ENCODE data around the gene CELF2.

DNA sequence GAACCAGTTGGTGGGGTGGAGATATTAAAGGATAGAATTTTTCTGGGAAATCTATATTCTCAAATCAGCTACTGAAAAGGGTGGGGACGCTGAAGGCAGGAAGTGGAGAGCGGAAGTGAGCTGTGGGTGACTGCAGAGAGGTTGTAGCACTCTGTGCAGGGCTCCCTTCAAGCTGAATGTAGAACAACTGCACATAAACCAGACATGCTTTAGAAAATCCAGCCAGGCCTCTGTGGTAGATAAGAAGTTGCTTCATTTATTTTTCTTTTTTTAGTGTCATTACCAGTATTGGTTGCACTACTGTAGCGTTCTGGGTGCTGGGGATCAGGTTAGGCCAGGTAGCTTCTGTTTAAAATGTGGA, 127.8 kb downstream of the CELF2 start:
- TF ChIP-seq, protein P1, sequence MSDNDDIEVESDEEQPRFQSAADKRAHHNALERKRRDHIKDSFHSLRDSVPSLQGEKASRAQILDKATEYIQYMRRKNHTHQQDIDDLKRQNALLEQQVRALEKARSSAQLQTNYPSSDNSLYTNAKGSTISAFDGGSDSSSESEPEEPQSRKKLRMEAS (IDR thresholded peaks at IDR 0.05; ENCODE audit: low read depth, low read length) = no peak
- TF ChIP-seq, protein P2, sequence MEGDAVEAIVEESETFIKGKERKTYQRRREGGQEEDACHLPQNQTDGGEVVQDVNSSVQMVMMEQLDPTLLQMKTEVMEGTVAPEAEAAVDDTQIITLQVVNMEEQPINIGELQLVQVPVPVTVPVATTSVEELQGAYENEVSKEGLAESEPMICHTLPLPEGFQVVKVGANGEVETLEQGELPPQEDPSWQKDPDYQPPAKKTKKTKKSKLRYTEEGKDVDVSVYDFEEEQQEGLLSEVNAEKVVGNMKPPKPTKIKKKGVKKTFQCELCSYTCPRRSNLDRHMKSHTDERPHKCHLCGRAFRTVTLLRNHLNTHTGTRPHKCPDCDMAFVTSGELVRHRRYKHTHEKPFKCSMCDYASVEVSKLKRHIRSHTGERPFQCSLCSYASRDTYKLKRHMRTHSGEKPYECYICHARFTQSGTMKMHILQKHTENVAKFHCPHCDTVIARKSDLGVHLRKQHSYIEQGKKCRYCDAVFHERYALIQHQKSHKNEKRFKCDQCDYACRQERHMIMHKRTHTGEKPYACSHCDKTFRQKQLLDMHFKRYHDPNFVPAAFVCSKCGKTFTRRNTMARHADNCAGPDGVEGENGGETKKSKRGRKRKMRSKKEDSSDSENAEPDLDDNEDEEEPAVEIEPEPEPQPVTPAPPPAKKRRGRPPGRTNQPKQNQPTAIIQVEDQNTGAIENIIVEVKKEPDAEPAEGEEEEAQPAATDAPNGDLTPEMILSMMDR (IDR thresholded peaks at IDR 0.05; ENCODE audit: low read depth, low read length) = no peak
- no peak for TF ChIP-seq POLR2A (IDR thresholded peaks at IDR 0.05; ENCODE audit: extremely low read depth, insufficient read length)
- peak; percentile 47 for TF ChIP-seq MYC (IDR thresholded peaks at IDR 0.05; ENCODE audit: low read depth, low read length)

Measured in NB4 (cell line).